T-helper 1 cell treated with Interleukin-12 subunit alpha and Interleukin-12 subunit beta and Interleukin-4 antibody, amounts not matched to agents 30 ng/mL and 1 ng/mL, for 36 hours (primary cell): ENCODE data around the gene IMPACT. TPM values are rescaled to one million over a fixed set of nuclear protein-coding genes. Genes with fewer than 3 reads are reported as not detected.

Source experiments
- intact Hi-C: fragments of 100-400 bp; cut with micrococcal nuclease; formaldehyde crosslinking; loops from one replicate; pipeline ENCODE4 v1.15.1; 2024
- total RNA-seq: library from RNA; stranded (reverse); gene quantifications from 2 replicates; pipeline ENCODE4 v1.2.3, GENCODE V29; 2022

The IMPACT gene, protein sequence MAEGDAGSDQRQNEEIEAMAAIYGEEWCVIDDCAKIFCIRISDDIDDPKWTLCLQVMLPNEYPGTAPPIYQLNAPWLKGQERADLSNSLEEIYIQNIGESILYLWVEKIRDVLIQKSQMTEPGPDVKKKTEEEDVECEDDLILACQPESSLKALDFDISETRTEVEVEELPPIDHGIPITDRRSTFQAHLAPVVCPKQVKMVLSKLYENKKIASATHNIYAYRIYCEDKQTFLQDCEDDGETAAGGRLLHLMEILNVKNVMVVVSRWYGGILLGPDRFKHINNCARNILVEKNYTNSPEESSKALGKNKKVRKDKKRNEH
- 7.4 and 10.4 TPM in 2 replicates for total RNA-seq

DNA sequence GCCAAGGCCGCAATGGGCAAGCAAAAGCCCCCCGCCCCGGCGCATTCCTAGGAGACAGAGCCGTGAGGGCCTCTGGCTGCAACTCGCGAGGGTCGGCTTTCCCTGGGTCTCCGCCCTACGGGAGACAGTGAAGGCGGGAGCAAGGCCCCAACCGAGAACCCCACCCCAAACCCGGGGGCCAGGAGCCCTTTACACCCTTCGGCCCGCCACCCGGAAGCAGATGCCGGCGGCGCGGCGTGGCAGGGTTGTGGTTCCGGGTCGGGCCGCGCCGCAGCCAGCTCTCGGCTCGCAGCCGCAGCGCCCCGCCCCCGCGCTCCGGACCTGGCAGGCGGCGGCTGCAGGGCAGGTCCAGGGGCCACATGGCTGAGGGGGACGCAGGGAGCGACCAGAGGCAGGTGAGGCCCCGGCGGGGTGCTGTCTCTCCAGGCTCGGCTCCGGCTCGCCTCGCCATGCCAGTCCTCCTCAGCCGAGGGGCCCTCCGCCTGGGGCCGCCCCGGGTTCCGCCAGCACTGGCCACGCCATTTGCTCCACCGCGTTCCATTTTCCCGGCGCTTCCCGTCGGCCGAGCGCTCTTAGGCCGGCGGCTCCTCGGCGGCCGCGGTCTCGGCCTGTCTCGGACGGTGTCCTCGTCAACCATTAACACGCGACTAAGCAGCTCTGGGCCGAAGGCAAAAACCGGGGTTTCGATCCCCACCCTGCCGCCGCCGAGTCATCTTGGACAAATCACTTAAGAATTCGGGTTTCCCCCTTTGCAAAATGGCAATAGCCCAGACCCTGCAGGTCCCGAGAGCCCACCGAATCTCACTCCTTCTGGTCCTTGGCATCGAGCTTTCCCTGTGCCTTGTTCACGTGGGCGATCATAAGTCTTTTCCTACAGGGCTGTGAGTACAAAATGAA lies at the start of gene IMPACT:
Gene IMPACT (plus strand): TSS at position 273 of the 897 bp plus-strand sequence. CDS start 87 bp downstream, at position 360.
- intact Hi-C loops = loop anchor here (1.0 kb wide), 1 partner anchor 29 kb away; the partner anchor contains the start of gene OSBPL1A

DNA sequence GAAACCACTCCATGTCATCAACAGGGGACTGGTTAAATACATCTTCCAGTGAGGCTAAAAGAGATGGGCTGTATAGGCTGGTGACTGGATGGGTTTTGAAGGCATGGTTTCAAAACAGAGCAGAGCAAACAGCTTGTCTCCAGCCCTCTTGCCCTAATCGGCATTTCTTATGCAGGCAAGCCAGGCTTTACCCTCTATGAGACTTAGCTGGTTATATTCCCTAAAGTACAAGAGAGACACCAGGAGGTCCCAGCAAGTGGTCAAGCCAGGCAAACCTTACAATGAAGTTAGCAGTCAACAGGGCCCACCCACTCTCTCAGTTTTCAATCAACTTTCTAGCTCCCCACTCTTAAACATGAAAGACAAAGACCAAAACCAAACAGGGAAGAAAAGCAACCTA lies 47.9 kb upstream of the IMPACT start:
- intact Hi-C loops = no loop called here

DNA sequence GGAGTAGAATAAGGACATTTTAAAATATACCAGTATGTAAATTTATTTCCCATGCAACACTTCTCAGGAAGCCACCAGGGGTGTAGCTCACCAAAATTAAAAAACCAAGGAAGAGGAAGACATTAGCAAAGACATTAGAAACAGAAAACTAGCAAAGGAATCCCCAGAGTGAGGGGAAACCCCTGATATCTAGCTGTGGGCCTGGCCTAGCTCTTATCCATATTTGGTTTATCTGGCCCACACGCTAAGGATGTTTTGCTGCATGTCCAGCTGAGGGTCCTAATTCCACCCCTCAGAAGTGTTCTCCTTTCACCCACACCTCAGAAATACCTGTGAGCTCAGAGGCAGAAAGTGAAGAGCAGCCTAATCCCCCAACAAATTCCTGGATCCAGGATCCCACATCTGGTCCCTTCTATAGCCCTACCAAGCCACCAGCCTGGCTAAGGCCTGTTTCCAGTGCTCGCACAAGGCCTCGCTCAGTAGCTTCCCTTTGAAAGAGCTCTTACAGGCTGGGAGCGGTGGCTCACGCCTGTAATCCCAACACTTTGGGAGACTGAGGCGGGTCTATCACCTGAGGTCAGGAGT lies 46.2 kb upstream of the IMPACT start:
- intact Hi-C loops = no loop called here

DNA sequence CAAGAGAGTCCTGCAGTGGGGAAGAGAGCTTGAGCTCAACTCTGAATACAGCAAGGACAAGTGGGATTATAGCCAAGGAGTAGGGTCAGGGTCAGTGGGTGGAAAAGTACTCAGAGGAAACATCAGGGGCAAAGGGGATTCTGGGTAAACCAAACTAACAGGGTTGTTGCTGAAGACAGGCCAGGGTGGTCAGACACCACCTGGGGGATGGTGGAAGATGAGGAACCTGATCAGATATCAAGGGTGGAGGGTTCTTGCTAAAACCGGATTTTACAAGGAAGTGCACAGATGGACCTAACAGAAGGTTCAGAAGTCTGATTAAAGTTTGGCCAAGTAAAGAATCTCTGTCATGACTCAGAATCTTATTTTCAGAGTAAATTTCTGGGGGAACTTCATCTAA lies 45.3 kb upstream of the IMPACT start:
- intact Hi-C loops = no loop called here

DNA sequence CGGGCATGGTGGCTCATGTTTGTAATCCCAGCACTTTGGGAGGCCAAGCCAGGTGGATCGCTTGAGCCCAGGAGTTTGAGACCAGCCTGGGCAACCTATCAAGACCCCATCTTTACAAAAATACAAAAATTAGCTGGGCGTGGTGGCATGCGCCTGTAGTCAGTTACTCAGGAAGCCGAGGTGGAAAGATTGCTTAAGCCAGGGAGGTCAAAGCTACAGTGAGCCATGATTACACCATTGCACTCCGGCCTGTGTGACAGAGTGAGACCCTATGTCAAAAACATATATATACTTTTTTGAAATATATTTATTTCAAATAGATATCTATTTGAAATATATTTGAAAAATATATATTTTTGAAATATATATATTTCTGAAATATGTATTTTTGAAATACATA lies 39.8 kb upstream of the IMPACT start:
- intact Hi-C loops = no loop called here

DNA sequence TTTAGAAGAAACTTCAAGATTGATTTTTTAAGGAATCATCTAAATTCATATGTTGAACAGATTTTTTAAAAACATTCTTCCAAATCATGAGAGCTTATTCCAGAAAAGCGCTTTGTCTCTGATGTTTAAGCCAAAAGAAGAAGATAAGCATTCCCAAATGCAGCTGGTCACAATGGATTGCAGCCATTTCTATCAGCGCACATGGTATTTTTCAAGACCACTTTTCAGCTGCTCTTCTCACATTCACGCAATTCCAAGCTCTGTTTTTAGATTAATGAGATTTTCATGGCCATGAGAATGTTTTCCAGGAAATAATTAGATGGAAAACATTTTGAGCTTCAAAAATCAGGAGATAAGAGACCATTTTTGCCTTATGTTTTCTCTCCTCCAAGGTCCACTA lies 37.5 kb upstream of the IMPACT start:
- intact Hi-C loops = no loop called here

DNA sequence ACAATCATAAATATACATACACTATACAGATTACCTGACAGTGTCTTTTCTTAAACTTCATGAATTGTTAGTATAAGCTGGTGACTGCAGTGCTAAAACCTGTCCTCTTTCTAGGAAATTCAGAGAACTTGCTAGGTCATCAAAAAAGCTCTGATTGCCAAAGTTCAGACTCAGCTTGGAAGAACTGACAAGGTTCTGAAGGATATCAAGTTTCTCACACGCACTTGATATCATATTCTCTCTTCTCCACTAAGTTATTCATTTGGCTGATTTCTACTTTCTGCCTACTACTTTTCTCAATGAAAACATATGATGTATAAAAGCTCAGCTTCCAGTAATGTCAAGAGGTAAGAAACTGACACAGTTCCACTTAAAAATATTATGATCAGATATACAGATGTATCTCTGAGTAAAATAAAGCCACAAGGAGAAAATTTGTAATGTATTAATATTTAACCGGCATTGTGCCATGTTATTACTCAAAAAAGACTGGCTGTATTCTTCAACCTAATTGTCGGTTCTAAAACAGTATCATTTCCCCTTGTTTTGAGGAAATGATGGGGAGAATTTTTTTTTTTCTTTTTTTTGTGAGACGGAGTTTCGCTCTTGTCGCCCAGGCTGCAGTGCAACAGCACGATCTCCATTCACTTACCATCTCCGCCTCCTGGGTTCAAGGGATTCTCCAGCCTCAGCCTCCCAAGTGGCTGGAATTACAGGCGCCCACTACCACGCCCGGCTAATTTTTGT lies 31.2 kb upstream of the IMPACT start:
- intact Hi-C loops = loop anchor here (10.0 kb wide), 2 partner anchors 810 to 1460 kb away; partner anchors contain the start of genes NPC1 and RBBP8

DNA sequence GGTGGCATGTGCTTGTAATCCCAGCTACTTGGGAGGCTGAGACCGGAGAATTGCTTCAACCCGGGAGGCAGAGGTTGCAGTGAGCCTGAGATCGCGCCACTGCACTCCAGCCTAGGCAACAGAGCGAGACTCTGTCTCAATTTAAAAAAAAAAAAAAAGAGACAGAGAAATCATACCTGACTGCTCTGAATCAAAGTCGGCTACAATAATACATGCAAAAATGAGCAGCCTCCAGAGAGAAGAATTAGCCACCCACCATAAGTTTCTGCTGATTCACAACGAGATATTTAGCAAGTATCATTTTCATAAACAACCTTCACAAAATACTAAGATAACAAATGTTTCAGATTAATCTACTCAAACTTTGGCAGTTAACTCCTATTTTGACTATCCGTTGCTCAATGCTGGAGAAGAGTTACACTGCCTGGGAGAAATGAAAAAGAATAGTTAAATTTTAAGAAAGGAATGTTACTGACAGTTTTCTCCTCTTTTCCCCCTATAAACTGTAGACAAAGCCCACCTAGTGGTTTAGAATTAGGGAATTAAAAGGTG lies 30.3 kb upstream of the IMPACT start:
- intact Hi-C loops = loop anchor here (2.0 to 10.0 kb wide), 5 partner anchors 19 to 1461 kb away; partner anchors contain the start of genes NPC1, RBBP8 and ZNF521

DNA sequence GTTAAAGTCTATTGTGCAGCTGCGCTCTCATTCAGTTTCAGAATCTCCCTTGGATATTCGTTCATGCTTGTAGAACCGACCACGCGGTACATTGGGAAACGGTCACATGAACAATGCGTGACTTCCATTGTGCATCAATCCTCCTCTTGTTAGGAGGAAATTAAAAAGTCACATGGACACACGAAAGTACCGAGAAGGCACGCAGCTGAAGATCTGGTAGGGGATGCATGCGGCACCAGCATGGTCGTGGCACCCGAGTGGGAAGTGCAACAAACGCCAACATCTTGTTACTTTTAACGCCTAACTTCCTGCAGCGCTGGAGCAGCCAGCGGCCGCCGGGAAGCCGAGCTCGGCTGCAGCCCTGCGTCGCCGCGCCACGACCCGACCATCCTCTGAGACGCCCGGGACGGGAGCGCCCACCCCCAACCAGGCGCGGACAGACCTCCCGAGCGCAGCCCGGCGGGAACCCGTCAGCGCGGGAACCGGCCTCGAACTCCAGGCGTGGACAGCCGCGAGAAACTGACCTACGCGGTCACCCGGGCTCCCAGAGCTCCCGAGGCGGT lies 29.3 kb upstream of the IMPACT start:
- intact Hi-C loops = loop anchor here (1.0 to 10.0 kb wide), 6 partner anchors 18 to 1462 kb away; partner anchors contain the start of genes NPC1, RBBP8 and ZNF521

DNA sequence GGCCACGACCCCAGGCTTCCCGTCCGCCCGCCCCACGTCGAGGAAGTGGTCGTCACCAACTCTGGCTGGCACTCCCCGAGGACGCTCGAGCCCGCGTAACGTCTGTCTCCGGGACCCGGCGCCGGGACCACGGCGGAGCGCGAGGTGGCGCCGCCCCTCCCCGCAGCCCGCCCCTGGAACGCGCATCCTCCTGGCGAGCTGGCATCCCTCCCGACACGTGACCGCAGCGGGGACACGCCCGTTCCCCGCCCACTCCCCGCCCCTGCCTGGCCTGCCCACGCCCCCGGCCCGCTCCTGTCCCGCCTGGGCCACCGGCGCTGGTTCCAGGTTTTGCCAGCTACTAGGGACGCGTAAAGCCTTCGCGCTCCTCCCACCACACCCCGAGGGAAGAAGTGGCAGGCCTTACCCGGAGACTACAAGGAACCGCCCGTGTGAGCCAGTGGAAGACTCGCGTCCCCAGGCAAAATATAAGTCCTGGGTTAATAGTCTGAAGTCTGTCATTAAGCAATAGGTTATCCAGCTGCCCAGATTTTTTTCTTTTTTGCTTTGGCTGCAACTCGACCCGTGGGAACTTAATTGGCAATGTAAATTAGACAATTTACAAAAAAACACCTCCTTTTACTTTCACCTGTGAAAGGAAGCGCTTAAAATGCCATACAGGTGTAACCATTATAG lies 28.6 kb upstream of the IMPACT start, which contains the start of gene OSBPL1A:
Gene OSBPL1A (minus strand): TSS at position 131 of the 675 bp plus-strand sequence. CDS start 20,291 bp downstream, outside the sequence.
- intact Hi-C loops = loop anchor here (1.0 to 10.0 kb wide), 6 partner anchors 17 to 1463 kb away; partner anchors contain the start of genes NPC1, RBBP8 and ZNF521

DNA sequence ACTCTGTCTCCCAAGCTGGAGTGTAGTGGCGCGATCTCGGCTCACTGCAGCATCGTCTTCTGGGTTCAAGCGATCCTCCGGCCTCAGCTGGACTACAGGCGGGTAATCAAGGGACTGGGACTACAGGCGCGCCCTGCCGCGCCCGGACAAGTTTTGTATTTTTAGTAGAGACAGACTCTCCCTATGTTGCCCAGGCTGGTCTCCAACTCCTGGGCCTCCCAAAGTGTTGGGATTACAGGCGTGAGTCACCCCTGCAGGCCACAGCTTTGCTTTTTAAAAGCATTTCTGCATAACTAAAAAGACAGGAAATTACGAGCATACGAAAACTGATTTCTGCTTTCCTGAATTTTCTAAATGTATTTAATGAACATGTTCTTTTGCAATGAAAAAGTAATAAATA lies 27.9 kb upstream of the IMPACT start:
- intact Hi-C loops = loop anchor here (10.0 kb wide), 2 partner anchors 814 to 1464 kb away; partner anchors contain the start of genes NPC1 and RBBP8

DNA sequence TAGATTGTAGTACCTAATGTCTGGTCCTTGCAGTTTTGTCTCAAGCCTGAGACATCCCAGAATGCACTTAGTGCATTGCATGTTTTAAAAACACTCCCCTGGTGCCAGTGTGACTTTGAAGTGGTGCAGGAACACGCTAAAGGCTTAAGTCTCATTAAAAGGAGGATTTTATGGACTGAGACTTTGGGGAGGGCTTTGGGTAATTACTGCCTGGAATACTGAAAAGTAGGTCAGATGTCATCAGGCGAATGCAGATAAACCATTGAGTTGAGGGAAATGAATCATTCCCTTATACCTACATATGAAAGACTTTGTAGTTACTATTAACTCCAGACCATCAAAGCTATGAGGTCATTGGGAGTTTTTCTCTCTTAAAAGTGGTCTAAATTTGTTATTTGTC lies 25.9 kb upstream of the IMPACT start:
- intact Hi-C loops = no loop called here

DNA sequence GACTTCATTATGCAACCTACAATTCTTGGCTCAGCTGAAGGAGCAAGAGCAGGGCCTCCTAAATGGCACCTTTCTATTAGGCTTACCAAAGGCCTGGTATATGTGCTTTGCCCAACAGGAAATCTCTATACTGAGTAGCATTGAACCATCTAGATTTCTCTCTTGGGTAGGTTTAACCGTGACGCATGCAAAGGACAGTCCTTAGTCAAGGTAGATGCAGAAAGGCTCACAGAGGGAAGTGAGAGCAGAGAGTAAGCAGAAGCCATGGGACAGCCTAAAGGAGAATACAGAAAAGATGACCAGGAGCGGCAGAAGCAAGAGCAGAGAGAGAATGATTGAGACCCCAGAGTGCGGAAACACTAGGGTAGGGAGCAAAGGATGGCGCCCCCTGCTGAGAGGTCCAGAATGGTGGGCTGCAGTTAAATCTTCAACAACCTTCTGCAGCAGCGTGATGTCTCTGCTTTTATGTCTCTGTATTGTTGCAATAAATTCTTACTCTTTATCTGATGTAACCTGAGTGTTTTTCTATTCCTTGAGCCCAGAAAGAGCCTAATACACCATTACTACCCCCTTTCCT lies 24.2 kb upstream of the IMPACT start:
- intact Hi-C loops = no loop called here

DNA sequence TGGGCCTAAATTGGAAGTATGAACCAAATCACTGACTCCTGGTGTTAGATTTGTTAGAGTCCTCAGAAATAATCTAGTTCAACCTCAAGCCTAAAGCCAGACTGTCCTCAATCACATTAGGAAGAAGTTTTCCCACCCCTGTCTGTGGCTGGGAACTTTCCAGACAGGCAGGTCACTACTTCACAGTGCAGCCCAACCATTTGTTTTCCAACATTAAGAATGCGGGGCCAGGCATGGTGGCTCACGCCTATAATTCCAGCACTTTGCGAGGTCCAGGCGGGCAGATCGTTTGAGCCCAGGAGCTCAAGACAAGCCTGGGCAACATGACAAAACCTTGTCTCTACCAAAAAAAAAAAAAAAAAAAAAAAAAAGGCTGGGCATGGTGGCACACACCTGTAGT lies 23.4 kb upstream of the IMPACT start:
- intact Hi-C loops = no loop called here

DNA sequence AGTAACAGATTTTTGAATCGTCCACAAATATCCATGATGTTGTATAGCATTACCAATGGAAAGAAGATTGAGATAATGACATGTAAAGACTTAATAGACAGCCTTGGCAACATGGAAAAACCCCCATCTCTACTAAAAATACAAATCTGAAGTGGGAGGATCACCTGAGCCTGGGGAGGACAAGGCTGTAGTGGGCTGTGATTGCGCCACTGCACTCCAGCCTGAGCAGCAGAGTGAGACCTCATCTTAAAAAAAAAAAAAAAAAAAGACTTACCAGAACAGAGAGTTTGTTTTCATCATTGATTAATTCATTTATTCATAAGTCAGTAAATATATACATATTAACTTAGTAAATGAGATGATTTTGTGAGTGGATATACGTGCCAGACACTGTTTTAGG lies 21.9 kb upstream of the IMPACT start:
- intact Hi-C loops = no loop called here

DNA sequence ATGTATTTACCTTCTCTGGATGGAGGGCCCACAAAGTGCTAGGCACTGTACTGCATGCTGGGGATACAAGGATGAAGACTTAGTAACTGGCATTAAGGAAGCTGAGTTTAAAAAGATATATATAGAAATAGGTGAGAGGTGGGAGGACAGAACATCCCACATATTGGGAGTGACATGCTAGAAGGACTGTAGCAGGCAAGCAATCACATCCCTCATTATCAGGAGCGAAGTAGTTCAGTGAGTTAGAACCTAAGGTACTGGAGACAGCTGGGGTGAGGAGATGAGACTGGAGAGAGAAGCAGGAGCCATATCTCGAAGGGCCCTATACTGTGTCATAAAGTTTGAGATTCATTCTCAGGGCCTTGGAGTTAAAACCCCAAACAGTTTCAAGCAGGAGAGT lies 18.0 kb upstream of the IMPACT start:
- intact Hi-C loops = no loop called here

DNA sequence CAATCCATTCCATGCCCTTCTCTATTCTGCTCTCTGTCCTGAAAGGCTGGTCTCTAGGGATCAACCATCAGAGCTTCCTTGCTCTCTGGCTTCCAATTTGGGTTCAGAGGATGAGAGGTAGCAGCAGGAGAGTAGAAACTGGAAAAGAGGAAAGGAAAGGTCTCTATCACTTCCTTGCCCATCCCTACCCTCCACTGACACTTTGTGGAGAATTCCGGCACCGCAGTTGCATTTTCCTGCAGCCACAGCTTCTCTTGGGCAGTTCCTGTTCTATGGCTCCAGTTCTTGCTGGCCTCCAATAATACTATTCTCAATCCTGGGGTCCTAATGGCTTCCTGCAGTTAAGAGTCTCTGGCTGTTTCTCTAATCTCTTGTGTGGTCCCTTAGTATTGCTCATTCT lies 13.3 kb upstream of the IMPACT start:
- intact Hi-C loops = no loop called here

DNA sequence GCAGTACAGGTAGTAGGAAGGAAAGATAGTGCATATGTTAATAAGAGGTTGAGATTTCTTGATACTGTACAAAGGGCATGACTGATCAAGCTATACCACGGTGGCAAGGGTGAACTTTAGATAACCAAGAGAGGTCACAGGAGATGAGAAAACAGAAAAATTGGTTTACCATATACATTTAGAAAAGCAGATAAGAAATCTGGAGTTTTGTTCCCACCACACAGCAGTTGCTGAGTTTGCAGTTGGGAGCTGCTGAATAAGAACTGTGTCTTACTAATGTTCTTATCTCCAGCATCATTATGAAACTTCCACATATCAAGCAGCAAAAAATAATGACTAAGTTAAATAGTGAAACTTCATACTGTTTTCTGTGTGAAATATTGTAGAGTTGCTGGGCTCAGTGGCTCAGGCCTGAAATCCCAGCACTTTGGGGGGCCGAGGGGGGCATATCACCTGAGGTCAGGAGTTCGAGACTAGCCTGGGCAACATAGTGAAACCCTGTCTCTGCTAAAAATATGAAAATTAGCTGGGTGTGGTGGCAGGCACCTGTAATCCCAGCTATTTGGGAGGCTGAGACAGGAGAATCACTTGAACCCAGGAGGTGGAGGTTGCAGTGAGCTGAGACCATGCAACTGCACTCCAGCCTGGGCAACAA lies 12.0 kb upstream of the IMPACT start:
- intact Hi-C loops = loop anchor here (2.0 kb wide), 1 partner anchor 18 kb away; the partner anchor contains the start of gene OSBPL1A
